H1 (cell line): ENCODE measurements around the gene RPIA. TPM values are rescaled to one million over a fixed set of nuclear protein-coding genes. Genes with fewer than 3 reads are reported as not detected.

Experiments used
- BRCA1 ChIP-seq: IDR thresholded peaks from 2 replicates; pipeline ENCODE4 v1.6.1; 2012; ENCODE audit warnings: low read depth, low read length, improper control_type of control experiment
- CHD2 ChIP-seq: IDR thresholded peaks from 2 replicates; pipeline ENCODE4 v1.6.1; 2012; ENCODE audit warnings: low read length, improper control_type of control experiment
- CREB1 ChIP-seq: IDR thresholded peaks from 2 replicates; pipeline ENCODE4 v1.6.1; 2012; ENCODE audit warnings: inconsistent platforms
- CTBP2 ChIP-seq: IDR thresholded peaks from 2 replicates; pipeline ENCODE4 v1.7.0; 2011; ENCODE audit warnings: borderline replicate concordance, mild to moderate bottlenecking, moderate library complexity, mixed read lengths, low read length; ENCODE audit not compliant: insufficient read depth, insufficient read length
- E2F6 ChIP-seq: IDR thresholded peaks from 2 replicates; pipeline ENCODE4 v1.6.1; 2012; ENCODE audit warnings: inconsistent platforms
- HDAC2 ChIP-seq, 2 experiments: fragments of 300-600 bp in 1 of 2; sonication (generic) in 1 of 2; IDR thresholded peaks; 2 replicates each; pipeline ENCODE4 v1.6.1; 2011 to 2012; ENCODE audit warnings: low read depth in 2 of 2, low read length in 2 of 2, mild to moderate bottlenecking in 2 of 2, moderate library complexity in 2 of 2, borderline replicate concordance in 1 of 2, inconsistent platforms in 1 of 2
- HDAC6 ChIP-seq: IDR thresholded peaks from one replicate; pipeline ENCODE4 v1.7.1; 2012; ENCODE audit warnings: low read depth, mild to moderate bottlenecking, inconsistent platforms, low read length, moderate library complexity
- KDM5A ChIP-seq: fragments of 200-600 bp; IDR thresholded peaks from 2 replicates; pipeline ENCODE4 v1.7.1; 2012; ENCODE audit warnings: mild to moderate bottlenecking, low read length, inconsistent platforms, mixed read lengths
- TAF1 ChIP-seq: IDR thresholded peaks from 2 replicates; pipeline ENCODE4 v1.6.1; 2011; ENCODE audit warnings: mild to moderate bottlenecking, low read depth, low read length
- TCF12 ChIP-seq: IDR thresholded peaks from 2 replicates; pipeline ENCODE4 v1.6.1; 2011; ENCODE audit warnings: low read depth, mild to moderate bottlenecking, low read length
- polyA plus RNA-seq, 7 experiments: library from polyadenylated mRNA; depleted of rRNA in 3 of 7; stranded (reverse) in 5 of 7; unstranded in 2 of 7; fragments of >200 nt in 5 of 7; fragments of 200-250 nt in 2 of 7; gene quantifications; 1 replicate in 5 of 7; 2 replicates in 1 of 7; 4 replicates in 1 of 7; pipeline versions ENCODE4 v1.2.1 to v1.2.3, GENCODE V29; 2011 to 2013; ENCODE audit warnings: missing spikeins in 2 of 7, mixed read lengths in 2 of 7
- total RNA-seq: library from RNA; stranded (reverse); fragmentation: NEBNext Ultra II Directional; extraction: Animal tissue kit (Norgen Biotek cat#: 25700); gene quantifications from 2 replicates; pipeline ENCODE4 v1.2.1, GENCODE V29; 2021

RPIA gene
- total and polyA plus RNA-seq, 2 of the 8 experiments (the other 6 are each of a cell fraction or from before 2014, with no cell fraction given): 13.1 to 24.0 TPM

GRCh38 chr2:88691339-88692183 is at the start of gene RPIA (continued):
- TF ChIP-seq E2F6: peak; percentile 86
- TF ChIP-seq BRCA1: peak; percentile 30; the same call in 1 of the 2 replicates
- TF ChIP-seq TCF12: 0 out of 2 replicates have a peak, but pooled peaks have one; percentile 3
- TF ChIP-seq HDAC2 (IDR thresholded peaks at IDR 0.05; ENCODE audit: borderline replicate concordance in 1 of 2, low read depth in 2 of 2, low read length in 2 of 2): 0 out of 4 replicates have a peak, but pooled peaks of 1 of the 2 experiments have one; percentile 67
- TF ChIP-seq CTBP2: peak; percentile 84
- TF ChIP-seq KDM5A: no peak
- peak; percentile 85 for TF ChIP-seq TAF1
- peak; percentile 98 for TF ChIP-seq CREB1
- no peak for TF ChIP-seq HDAC6
- peak; percentile 80 for TF ChIP-seq CHD2
